ENCODE data around the gene INTS11. TPM values are rescaled to one million over a fixed set of nuclear protein-coding genes. Genes with fewer than 3 reads are reported as not detected.

INTS11 gene
- total and polyA plus RNA-seq, 12 donors, result 53.0 to 601 (median 88.8) TPM

DNA sequence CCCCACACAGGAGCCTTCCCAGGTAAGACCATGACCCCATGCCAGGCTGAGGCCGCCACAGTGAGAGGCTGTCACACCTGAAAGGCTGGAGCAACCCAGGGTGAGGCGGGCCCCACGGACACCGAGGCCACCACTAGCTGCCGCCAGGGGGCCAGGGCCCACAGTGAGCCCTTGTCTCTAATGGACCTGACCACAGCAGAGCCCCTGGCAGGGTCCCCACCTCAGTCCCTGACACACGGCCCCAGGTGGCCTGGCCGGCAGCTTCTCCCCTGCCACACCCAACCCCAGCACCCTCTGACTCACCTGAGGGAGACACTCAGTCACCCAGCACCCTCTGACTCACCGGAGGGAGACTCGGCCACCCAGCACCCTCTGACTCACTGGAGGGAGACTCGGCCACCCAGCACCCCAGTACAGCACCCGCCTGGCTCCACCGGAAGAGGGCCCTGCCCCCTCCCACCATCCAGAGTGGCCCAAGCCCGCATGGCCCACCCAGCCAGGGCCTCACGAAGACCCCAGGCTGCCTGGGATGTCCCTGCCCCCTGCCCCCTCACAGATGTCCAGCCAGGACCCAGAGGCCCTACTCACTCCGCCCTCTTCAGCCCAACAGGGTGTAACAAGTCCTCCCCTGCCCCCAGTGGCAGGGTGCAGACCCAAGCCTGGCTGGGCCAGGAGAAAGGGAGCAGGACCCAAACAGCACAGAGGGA, 20.3 kb upstream of the INTS11 start:
- no peak overlapping the region for H3K4me3 ChIP-seq
- H3K9me3 ChIP-seq (replicated peaks in 1 of 3), result no peaks in the 10 kb centered on the region
- DNase-seq, result peak in 5 of 7 donors; percentile 56 to 71 (median 64)
- no peaks in the 10 kb centered on the region for H3K27me3 ChIP-seq
- H3K27ac ChIP-seq, result peak overlapping the region in 2 of 5 donors; percentile 13 to 95
- 40 to 68% (median 51%) methylated on average over 1 to 15 of the region's 15 CpGs for WGBS, 4 donors
- peaks cover 0 to 6% of the 10 kb centered on the region in 2 donors for H3K36me3 ChIP-seq (replicated peaks in 1 of 2)
- peaks cover 36 to 43% of the 10 kb centered on the region in 2 donors for H3K4me1 ChIP-seq (replicated peaks in 1 of 2)
- intact Hi-C loops (cut with DNase I), result no loop called here
- TF ChIP-seq POLR2A (IDR thresholded peaks at IDR 0.05) (no peak), CTCF (IDR thresholded peaks at IDR 0.05) (peak in 5 of 6 experiments; percentile 11 to 40 (median 35))

DNA sequence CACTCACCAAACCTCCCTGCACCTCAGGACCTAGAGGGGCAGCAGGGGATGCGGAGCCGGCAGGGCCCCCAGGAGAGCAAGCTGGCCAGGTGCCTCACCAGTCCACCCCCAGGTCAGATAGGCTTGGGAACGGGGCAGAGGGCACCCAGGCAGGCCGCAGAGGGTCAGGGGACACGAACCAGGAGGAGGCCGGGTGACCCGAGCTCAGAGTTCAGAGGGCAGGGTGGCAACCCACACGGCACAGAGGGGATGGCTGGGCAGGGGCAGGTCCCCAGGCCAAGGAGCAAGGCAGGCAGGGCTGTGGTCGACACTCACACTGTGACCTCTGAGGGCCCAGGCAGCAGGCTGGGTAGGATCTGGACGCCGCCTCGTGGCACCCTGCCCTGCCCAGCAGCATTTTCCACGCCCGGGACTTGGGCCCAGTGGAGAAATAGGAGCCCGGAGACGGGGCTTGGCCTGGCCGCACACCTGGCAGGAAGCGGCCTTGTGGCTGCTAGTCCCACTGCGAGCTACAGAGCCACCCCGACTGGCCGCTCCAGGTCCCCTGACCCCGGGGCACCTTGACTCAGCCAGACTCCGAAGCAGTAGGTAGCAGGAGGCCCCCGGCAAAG, 19.5 kb upstream of the INTS11 start:
- 75 to 88% (median 78%) methylated on average over 8 to 24 of the region's 24 CpGs for WGBS, 4 donors
- H3K27me3 ChIP-seq, result no peaks in the 10 kb centered on the region
- no peak for DNase-seq
- H3K4me1 ChIP-seq (replicated peaks in 1 of 2), result peaks cover 36 to 43% of the 10 kb centered on the region in 2 donors
- peaks cover 0 to 13% of the 10 kb centered on the region in 2 donors for H3K36me3 ChIP-seq (replicated peaks in 1 of 2)
- no peaks in the 10 kb centered on the region for H3K9me3 ChIP-seq (replicated peaks in 1 of 3)
- TF ChIP-seq POLR2A (IDR thresholded peaks at IDR 0.05) (no peak), CTCF (IDR thresholded peaks at IDR 0.05) (no peak)
- intact Hi-C loops (cut with DNase I), result no loop called here
- H3K4me3 ChIP-seq, result no peak overlapping the region
- H3K27ac ChIP-seq, result peak overlapping the region in 1 of 5 donors; percentile 95

DNA sequence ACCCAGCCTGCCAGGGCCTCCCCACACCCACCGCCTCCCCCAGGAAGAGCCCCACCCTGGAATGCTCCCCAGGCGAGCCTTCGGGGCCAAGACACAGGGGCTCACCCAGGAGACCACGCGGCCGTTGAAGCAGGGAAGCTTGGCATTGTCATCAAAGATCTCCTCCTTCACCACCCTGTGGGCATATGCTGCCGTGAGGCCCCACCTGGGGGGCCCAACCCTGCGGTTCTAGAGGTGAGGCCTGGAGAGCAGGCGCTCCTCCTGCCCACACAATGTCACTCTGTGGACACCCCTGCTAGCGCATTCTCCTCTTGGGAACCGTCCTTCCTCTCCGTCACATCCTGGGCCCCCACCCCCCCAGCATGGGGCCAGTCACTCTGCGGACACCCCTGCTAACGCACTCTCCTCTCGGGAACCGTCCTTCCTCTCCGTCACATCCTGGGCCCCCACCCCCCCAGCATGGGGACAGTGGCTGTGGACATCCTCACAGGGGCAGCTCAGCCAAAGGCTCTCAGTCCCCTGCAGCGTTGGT, 18.2 kb upstream of the INTS11 start:
- Histone ChIP-seq H3K27ac (no peak overlapping the region), H3K9me3 (replicated peaks in 1 of 3) (no peaks in the 10 kb centered on the region), H3K4me3 (no peak overlapping the region), H3K4me1 (replicated peaks in 1 of 2) (peaks cover 29 to 36% of the 10 kb centered on the region in 2 donors), H3K27me3 (no peaks in the 10 kb centered on the region), H3K36me3 (replicated peaks in 1 of 2) (peaks cover 0 to 25% of the 10 kb centered on the region in 2 donors)
- no peak for DNase-seq
- 81 to 86% (median 84%) methylated on average over 10 to 18 of the region's 18 CpGs for WGBS, 4 donors
- intact Hi-C loops (cut with DNase I), result no loop called here
- TF ChIP-seq CTCF (IDR thresholded peaks at IDR 0.05) (no peak), POLR2A (IDR thresholded peaks at IDR 0.05) (no peak)

- 91 to 93% (median 91%) methylated on average over 12 to 28 of the region's 28 CpGs for WGBS, 4 donors
- H3K27ac ChIP-seq, result no peak overlapping the region
- TF ChIP-seq CTCF (IDR thresholded peaks at IDR 0.05), result no peak
- TF ChIP-seq POLR2A (IDR thresholded peaks at IDR 0.05), result no peak
- H3K4me3 ChIP-seq, result no peak overlapping the region
- intact Hi-C loops (cut with DNase I), result no loop called here
- H3K27me3 ChIP-seq, result no peaks in the 10 kb centered on the region
- H3K36me3 ChIP-seq (replicated peaks in 1 of 2), result peaks cover 0 to 25% of the 10 kb centered on the region in 2 donors
- no peaks in the 10 kb centered on the region for H3K9me3 ChIP-seq (replicated peaks in 1 of 3)
- DNase-seq, result no peak
- peaks cover 24 to 31% of the 10 kb centered on the region in 2 donors for H3K4me1 ChIP-seq (replicated peaks in 1 of 2)
Measured at GRCh38 chr1:1342061-1342562, 17.7 kb upstream of the INTS11 start.
